ENCODE data around the gene TMEM203.

The TMEM203 gene

GRCh38 chr9:137163365-137163715, 42.1 kb downstream of the TMEM203 start:
- H3K27me3 ChIP-seq (ENCODE audit: insufficient read depth, poor library complexity, severe bottlenecking): peaks cover 65% of the 10 kb centered on the region
- TF ChIP-seq POLR2AphosphoS5 (IDR thresholded peaks at IDR 0.05; ENCODE audit: low read depth) (no peak), CTCF (IDR thresholded peaks at IDR 0.05; ENCODE audit: insufficient read depth, low read length) (no peak), REST (IDR thresholded peaks at IDR 0.05; ENCODE audit: insufficient replicate concordance, low read depth) (no peak), SPI1 (IDR thresholded peaks at IDR 0.05; ENCODE audit: borderline replicate concordance, low read depth) (no peak), GABPA (IDR thresholded peaks at IDR 0.05; ENCODE audit: low read depth) (no peak)
- no peak overlapping the region for H3K4me3 ChIP-seq (replicated peaks; ENCODE audit: insufficient read depth, low read length)
- no peak overlapping the region for H3K27ac ChIP-seq (replicated peaks)
- no peak for DNase-seq (ENCODE audit: low read depth in 1 of 2, low spot score in 1 of 2)

- DNase-seq (ENCODE audit: low read depth in 1 of 2, low spot score in 1 of 2): peak in 1 of 2 experiments; percentile 41
- H3K27ac ChIP-seq (replicated peaks): no peak overlapping the region
- TF ChIP-seq REST (IDR thresholded peaks at IDR 0.05; ENCODE audit: insufficient replicate concordance, low read depth): no peak
- no peak for TF ChIP-seq CTCF (IDR thresholded peaks at IDR 0.05; ENCODE audit: insufficient read depth, low read length)
- no peak for TF ChIP-seq POLR2AphosphoS5 (IDR thresholded peaks at IDR 0.05; ENCODE audit: low read depth)
- TF ChIP-seq SPI1 (IDR thresholded peaks at IDR 0.05; ENCODE audit: borderline replicate concordance, low read depth): no peak
- no peak for TF ChIP-seq GABPA (IDR thresholded peaks at IDR 0.05; ENCODE audit: low read depth)
- H3K4me3 ChIP-seq (replicated peaks; ENCODE audit: insufficient read depth, low read length): no peak overlapping the region
- H3K27me3 ChIP-seq (ENCODE audit: insufficient read depth, poor library complexity, severe bottlenecking): peaks cover 64% of the 10 kb centered on the region
These were observed 42.7 kb downstream of the TMEM203 start for GRCh38 chr9:137162505-137163364.

GRCh38 chr9:137161558-137162486, 43.6 kb downstream of the TMEM203 start:
- no peak for DNase-seq (ENCODE audit: low read depth in 1 of 2, low spot score in 1 of 2)
- H3K27me3 ChIP-seq (ENCODE audit: insufficient read depth, poor library complexity, severe bottlenecking): peaks cover 61% of the 10 kb centered on the region
- H3K27ac ChIP-seq (replicated peaks): no peak overlapping the region

More at GRCh38 chr9:137161558-137162486, 43.6 kb downstream of the TMEM203 start:
- TF ChIP-seq SPI1 (IDR thresholded peaks at IDR 0.05; ENCODE audit: borderline replicate concordance, low read depth) (no peak), CTCF (IDR thresholded peaks at IDR 0.05; ENCODE audit: insufficient read depth, low read length) (no peak), REST (IDR thresholded peaks at IDR 0.05; ENCODE audit: insufficient replicate concordance, low read depth) (no peak), POLR2AphosphoS5 (IDR thresholded peaks at IDR 0.05; ENCODE audit: low read depth) (no peak), GABPA (IDR thresholded peaks at IDR 0.05; ENCODE audit: low read depth) (no peak)
- H3K4me3 ChIP-seq (replicated peaks; ENCODE audit: insufficient read depth, low read length): no peak overlapping the region

Data from HL-60 (cell line).